Neural crest cell (in vitro differentiated cells): ENCODE measurements around the gene NOS1AP. TPM values are rescaled to one million over a fixed set of nuclear protein-coding genes. Genes with fewer than 3 reads are reported as not detected.
A peak's percentile ranks its signal among the peaks of the same experiment; 100 is the strongest.

Experiments used
- DNase-seq: peaks from one replicate; pipeline ENCODE4 v3.0.0; 2021; ENCODE audit warnings: low read depth, mixed read lengths, low spot score
- H3K27ac Mint-ChIP-seq: one replicate; pipeline ENCODE4 v1.8.0; 2021; ENCODE audit warnings: mild to moderate bottlenecking, mixed read lengths; ENCODE audit not compliant: unreplicated experiment
- H3K27me3 Mint-ChIP-seq: 2 replicates; pipeline ENCODE4 v1.8.0; 2021; ENCODE audit warnings: low read depth, mild to moderate bottlenecking, mixed read lengths
- H3K36me3 Mint-ChIP-seq: 2 replicates; pipeline ENCODE4 v1.8.0; 2021; ENCODE audit warnings: low read depth, mild to moderate bottlenecking, mixed read lengths
- H3K4me1 Mint-ChIP-seq: 2 replicates; pipeline ENCODE4 v1.8.0; 2021; ENCODE audit warnings: mixed read lengths
- H3K4me3 Mint-ChIP-seq: one replicate; pipeline ENCODE4 v1.8.0; 2021; ENCODE audit warnings: mild to moderate bottlenecking, mixed read lengths
- H3K9me3 Mint-ChIP-seq: 2 replicates; pipeline ENCODE4 v1.8.0; 2021; ENCODE audit warnings: mixed read lengths
- CTCF ChIP-seq: fragments of 200-600 bp; sonication (generic); conservative IDR thresholded peaks from 2 replicates; pipeline ENCODE4 v1.5.0; 2021; ENCODE audit warnings: antibody characterized with exemption, mild to moderate bottlenecking
- total RNA-seq: library from RNA; stranded (reverse); gene quantifications from 2 replicates; pipeline ENCODE4 v1.2.1, GENCODE V29; 2021

Gene NOS1AP
- total RNA-seq, 1 donor from 2014 or later: 7.0 TPM

- Mint-ChIP-seq H3K27ac (no peak overlapping the region), H3K36me3 (peaks cover 6% of the 10 kb centered on the region), H3K4me3 (no peak overlapping the region), H3K9me3 (no peaks in the 10 kb centered on the region), H3K4me1 (peaks cover 20% of the 10 kb centered on the region), H3K27me3 (no peaks in the 10 kb centered on the region)
- peak; percentile 56 for TF ChIP-seq CTCF
- DNase-seq: no peak
These were observed 288.3 kb downstream of the NOS1AP start for GRCh38 chr1:162357681-162358266.

- no peak for DNase-seq
- TF ChIP-seq CTCF: no peak
- no peaks in the 10 kb centered on the region for H3K9me3 Mint-ChIP-seq
- peaks cover 14% of the 10 kb centered on the region for H3K4me1 Mint-ChIP-seq
- H3K4me3 Mint-ChIP-seq: no peak overlapping the region
- H3K27me3 Mint-ChIP-seq: no peaks in the 10 kb centered on the region
- H3K36me3 Mint-ChIP-seq: peaks cover 3% of the 10 kb centered on the region
- no peak overlapping the region for H3K27ac Mint-ChIP-seq
These were observed 289.4 kb downstream of the NOS1AP start for GRCh38 chr1:162358928-162359327.

- no peak for DNase-seq
- H3K36me3 Mint-ChIP-seq: no peaks in the 10 kb centered on the region
These were observed 290.2 kb downstream of the NOS1AP start for GRCh38 chr1:162359523-162360236.

GRCh38 chr1:162360237-162360873, 290.9 kb downstream of the NOS1AP start:
- DNase-seq: no peak
- Mint-ChIP-seq H3K36me3 (no peaks in the 10 kb centered on the region), H3K4me1 (peaks cover 14% of the 10 kb centered on the region), H3K27ac (no peak overlapping the region), H3K4me3 (no peak overlapping the region), H3K9me3 (no peaks in the 10 kb centered on the region), H3K27me3 (no peaks in the 10 kb centered on the region)
- TF ChIP-seq CTCF: no peak

More at GRCh38 chr1:162359523-162360236, 290.2 kb downstream of the NOS1AP start:
- no peak overlapping the region for H3K27ac Mint-ChIP-seq
- no peak for TF ChIP-seq CTCF
- no peaks in the 10 kb centered on the region for H3K9me3 Mint-ChIP-seq
- peaks cover 14% of the 10 kb centered on the region for H3K4me1 Mint-ChIP-seq
- no peak overlapping the region for H3K4me3 Mint-ChIP-seq
- H3K27me3 Mint-ChIP-seq: no peaks in the 10 kb centered on the region

GRCh38 chr1:162360874-162361260, 291.4 kb downstream of the NOS1AP start:
- H3K27me3 Mint-ChIP-seq: no peaks in the 10 kb centered on the region
- H3K36me3 Mint-ChIP-seq: no peaks in the 10 kb centered on the region
- DNase-seq: no peak
- no peak for TF ChIP-seq CTCF
- no peaks in the 10 kb centered on the region for H3K9me3 Mint-ChIP-seq
- no peak overlapping the region for H3K27ac Mint-ChIP-seq
- H3K4me3 Mint-ChIP-seq: no peak overlapping the region
- H3K4me1 Mint-ChIP-seq: peaks cover 14% of the 10 kb centered on the region
